ENCODE data around the gene IPO13.

IPO13 gene

GRCh38 chr1:43979528-43980254, 32.9 kb downstream of the IPO13 start:
- no peaks in the 10 kb centered on the region for H3K27me3 Mint-ChIP-seq
- H3K9me3 Mint-ChIP-seq: no peaks in the 10 kb centered on the region
- peak; percentile 69 for DNase-seq
- H3K4me3 Mint-ChIP-seq: peak overlapping the region; percentile 91
- peak overlapping the region; percentile 89 for H3K27ac Mint-ChIP-seq
- peaks cover 46% of the 10 kb centered on the region for H3K4me1 Mint-ChIP-seq (ENCODE audit: low read depth)
- H3K36me3 Mint-ChIP-seq (ENCODE audit: low read depth): peaks cover 82% of the 10 kb centered on the region

GRCh38 chr1:43980255-43981134, 33.7 kb downstream of the IPO13 start:
- peaks cover 85% of the 10 kb centered on the region for H3K36me3 Mint-ChIP-seq (ENCODE audit: low read depth)
- H3K4me1 Mint-ChIP-seq (ENCODE audit: low read depth): peaks cover 46% of the 10 kb centered on the region
- H3K4me3 Mint-ChIP-seq: peak overlapping the region; percentile 91
- DNase-seq: peak; percentile 26
- H3K9me3 Mint-ChIP-seq: no peaks in the 10 kb centered on the region
- peak overlapping the region; percentile 89 for H3K27ac Mint-ChIP-seq
- no peaks in the 10 kb centered on the region for H3K27me3 Mint-ChIP-seq

GRCh38 chr1:43981135-43981491, 34.4 kb downstream of the IPO13 start:
- Mint-ChIP-seq H3K4me1 (ENCODE audit: low read depth) (peaks cover 42% of the 10 kb centered on the region), H3K27me3 (no peaks in the 10 kb centered on the region), H3K27ac (no peak overlapping the region), H3K4me3 (no peak overlapping the region), H3K36me3 (ENCODE audit: low read depth) (peaks cover 85% of the 10 kb centered on the region), H3K9me3 (no peaks in the 10 kb centered on the region)
- no peak for DNase-seq

- Mint-ChIP-seq H3K36me3 (ENCODE audit: low read depth) (peaks cover 85% of the 10 kb centered on the region), H3K9me3 (no peaks in the 10 kb centered on the region), H3K4me3 (no peak overlapping the region), H3K4me1 (ENCODE audit: low read depth) (peaks cover 37% of the 10 kb centered on the region), H3K27ac (no peak overlapping the region), H3K27me3 (no peaks in the 10 kb centered on the region)
- DNase-seq: peak; percentile 28
These were observed 34.9 kb downstream of the IPO13 start for GRCh38 chr1:43981636-43982035.

- H3K27me3 Mint-ChIP-seq: no peaks in the 10 kb centered on the region
These were observed 35.5 kb downstream of the IPO13 start for GRCh38 chr1:43982241-43982640.

GRCh38 chr1:43982808-43983207, 36.1 kb downstream of the IPO13 start:
- Mint-ChIP-seq H3K4me3 (no peak overlapping the region), H3K27me3 (no peaks in the 10 kb centered on the region), H3K27ac (no peak overlapping the region), H3K4me1 (ENCODE audit: low read depth) (peaks cover 25% of the 10 kb centered on the region), H3K9me3 (no peaks in the 10 kb centered on the region), H3K36me3 (ENCODE audit: low read depth) (peaks cover 84% of the 10 kb centered on the region)
- DNase-seq: no peak

More at GRCh38 chr1:43982241-43982640, 35.5 kb downstream of the IPO13 start:
- Mint-ChIP-seq H3K9me3 (no peaks in the 10 kb centered on the region), H3K4me1 (ENCODE audit: low read depth) (peaks cover 31% of the 10 kb centered on the region), H3K27ac (no peak overlapping the region), H3K4me3 (no peak overlapping the region), H3K36me3 (ENCODE audit: low read depth) (peaks cover 85% of the 10 kb centered on the region)
- DNase-seq: peak; percentile 25

GRCh38 chr1:43983253-43983899, 36.6 kb downstream of the IPO13 start:
- no peaks in the 10 kb centered on the region for H3K27me3 Mint-ChIP-seq
- DNase-seq: no peak
- peaks cover 19% of the 10 kb centered on the region for H3K4me1 Mint-ChIP-seq (ENCODE audit: low read depth)
- peaks cover 79% of the 10 kb centered on the region for H3K36me3 Mint-ChIP-seq (ENCODE audit: low read depth)
- H3K9me3 Mint-ChIP-seq: no peaks in the 10 kb centered on the region
- no peak overlapping the region for H3K27ac Mint-ChIP-seq
- no peak overlapping the region for H3K4me3 Mint-ChIP-seq

- no peak overlapping the region for H3K27ac Mint-ChIP-seq
- H3K4me3 Mint-ChIP-seq: no peak overlapping the region
- H3K9me3 Mint-ChIP-seq: no peaks in the 10 kb centered on the region
- H3K27me3 Mint-ChIP-seq: no peaks in the 10 kb centered on the region
- no peak for DNase-seq
- H3K36me3 Mint-ChIP-seq (ENCODE audit: low read depth): peaks cover 71% of the 10 kb centered on the region
- peaks cover 14% of the 10 kb centered on the region for H3K4me1 Mint-ChIP-seq (ENCODE audit: low read depth)
These were observed 38.1 kb downstream of the IPO13 start for GRCh38 chr1:43984855-43985254.

- H3K9me3 Mint-ChIP-seq: no peaks in the 10 kb centered on the region
- peaks cover 61% of the 10 kb centered on the region for H3K36me3 Mint-ChIP-seq (ENCODE audit: low read depth)
- no peaks in the 10 kb centered on the region for H3K27me3 Mint-ChIP-seq
- peaks cover 8% of the 10 kb centered on the region for H3K4me1 Mint-ChIP-seq (ENCODE audit: low read depth)
- H3K4me3 Mint-ChIP-seq: no peak overlapping the region
- no peak for DNase-seq
- peak overlapping the region; percentile 35 for H3K27ac Mint-ChIP-seq
These were observed 39.3 kb downstream of the IPO13 start for GRCh38 chr1:43985984-43986595.

- Mint-ChIP-seq H3K9me3 (no peaks in the 10 kb centered on the region), H3K4me3 (no peak overlapping the region), H3K4me1 (ENCODE audit: low read depth) (peaks cover 13% of the 10 kb centered on the region), H3K36me3 (ENCODE audit: low read depth) (peaks cover 55% of the 10 kb centered on the region), H3K27me3 (no peaks in the 10 kb centered on the region), H3K27ac (peak overlapping the region; percentile 35)
- no peak for DNase-seq
These were observed 40.0 kb downstream of the IPO13 start for GRCh38 chr1:43986712-43987111.

- H3K27me3 Mint-ChIP-seq: no peaks in the 10 kb centered on the region
- H3K4me3 Mint-ChIP-seq: no peak overlapping the region
- H3K9me3 Mint-ChIP-seq: no peaks in the 10 kb centered on the region
- peaks cover 17% of the 10 kb centered on the region for H3K4me1 Mint-ChIP-seq (ENCODE audit: low read depth)
- DNase-seq: no peak
- peaks cover 51% of the 10 kb centered on the region for H3K36me3 Mint-ChIP-seq (ENCODE audit: low read depth)
- no peak overlapping the region for H3K27ac Mint-ChIP-seq
These were observed 40.6 kb downstream of the IPO13 start for GRCh38 chr1:43987159-43987902.

- Mint-ChIP-seq H3K27me3 (no peaks in the 10 kb centered on the region), H3K4me3 (peak overlapping the region; percentile 84), H3K4me1 (ENCODE audit: low read depth) (peaks cover 20% of the 10 kb centered on the region), H3K27ac (peak overlapping the region; percentile 90), H3K36me3 (ENCODE audit: low read depth) (peaks cover 22% of the 10 kb centered on the region), H3K9me3 (no peaks in the 10 kb centered on the region)
- DNase-seq: no peak
These were observed 43.8 kb downstream of the IPO13 start for GRCh38 chr1:43990271-43991199.

- no peak for DNase-seq
- peak overlapping the region; percentile 84 for H3K4me3 Mint-ChIP-seq
- peaks cover 16% of the 10 kb centered on the region for H3K36me3 Mint-ChIP-seq (ENCODE audit: low read depth)
- H3K27ac Mint-ChIP-seq: peak overlapping the region; percentile 90
- no peaks in the 10 kb centered on the region for H3K27me3 Mint-ChIP-seq
- H3K9me3 Mint-ChIP-seq: no peaks in the 10 kb centered on the region
- peaks cover 20% of the 10 kb centered on the region for H3K4me1 Mint-ChIP-seq (ENCODE audit: low read depth)
These were observed 44.4 kb downstream of the IPO13 start for GRCh38 chr1:43991200-43991475.
